Measurements from ENCODE around the gene KLF15. TPM values are rescaled to one million over a fixed set of nuclear protein-coding genes. Genes with fewer than 3 reads are reported as not detected.

KLF15 gene
- polyA plus RNA-seq, 1 donor from 2014 or later, result 0.46 TPM

GRCh38 chr3:126317029-126317996 lies 39.9 kb downstream of the KLF15 start:
- no peaks in the 10 kb centered on the region for H3K79me2 ChIP-seq (replicated peaks; ENCODE audit: insufficient read depth, low read length)
- H4K20me1 ChIP-seq (ENCODE audit: insufficient read depth), result no peaks in the 10 kb centered on the region
- H3K4me2 ChIP-seq (ENCODE audit: low read length), result no peak overlapping the region
- no peaks in the 10 kb centered on the region for H3K27me3 ChIP-seq (ENCODE audit: insufficient read depth, low read depth, low read length)
- no peaks in the 10 kb centered on the region for H3F3A ChIP-seq (ENCODE audit: insufficient read depth, low read length, poor library complexity, severe bottlenecking)
- H2AFZ ChIP-seq (ENCODE audit: low read depth, low read length), result no peak overlapping the region
- no peaks in the 10 kb centered on the region for H3K36me3 ChIP-seq (ENCODE audit: insufficient read depth, low read length)
- no peak overlapping the region for H3K27ac ChIP-seq (ENCODE audit: low read length)
- H3K9me2 ChIP-seq (ENCODE audit: insufficient read depth, low read length), result no peaks in the 10 kb centered on the region
- TF ChIP-seq POLR2AphosphoS5 (IDR thresholded peaks at IDR 0.05) (no peak), SMC3 (conservative IDR thresholded peaks at IDR 0.05; ENCODE audit: poor library complexity) (no peak), RAD21 (conservative IDR thresholded peaks at IDR 0.05) (no peak), REST (IDR thresholded peaks at IDR 0.05; ENCODE audit: borderline replicate concordance) (no peak)
- no peak overlapping the region for H3K9ac ChIP-seq (ENCODE audit: low read length)
- H3K4me3 ChIP-seq (ENCODE audit: low read length), result no peak overlapping the region
- H3K9me3 ChIP-seq (ENCODE audit: low read length), result no peaks in the 10 kb centered on the region

- Histone ChIP-seq H3K27me3 (ENCODE audit: insufficient read depth, low read depth, low read length) (no peaks in the 10 kb centered on the region), H2AFZ (ENCODE audit: low read depth, low read length) (no peak overlapping the region), H3K9ac (ENCODE audit: low read length) (no peak overlapping the region), H4K20me1 (ENCODE audit: insufficient read depth) (no peaks in the 10 kb centered on the region), H3K4me3 (ENCODE audit: low read length) (no peak overlapping the region), H3F3A (ENCODE audit: insufficient read depth, low read length, poor library complexity, severe bottlenecking) (no peaks in the 10 kb centered on the region), H3K36me3 (ENCODE audit: insufficient read depth, low read length) (no peaks in the 10 kb centered on the region), H3K4me2 (ENCODE audit: low read length) (no peak overlapping the region), H3K79me2 (replicated peaks; ENCODE audit: insufficient read depth, low read length) (no peaks in the 10 kb centered on the region), H3K9me3 (ENCODE audit: low read length) (no peaks in the 10 kb centered on the region), H3K27ac (ENCODE audit: low read length) (no peak overlapping the region), H3K9me2 (ENCODE audit: insufficient read depth, low read length) (no peaks in the 10 kb centered on the region)
- TF ChIP-seq POLR2AphosphoS5 (IDR thresholded peaks at IDR 0.05), result no peak
- TF ChIP-seq SMC3 (conservative IDR thresholded peaks at IDR 0.05; ENCODE audit: poor library complexity), result no peak
- TF ChIP-seq REST (IDR thresholded peaks at IDR 0.05; ENCODE audit: borderline replicate concordance), result no peak
- no peak for TF ChIP-seq TAF1 (IDR thresholded peaks at IDR 0.05; ENCODE audit: low read depth)
- no peak for TF ChIP-seq RAD21 (conservative IDR thresholded peaks at IDR 0.05)
- TF ChIP-seq MXI1 (conservative IDR thresholded peaks at IDR 0.05; ENCODE audit: poor library complexity, severe bottlenecking), result no peak
Observed at GRCh38 chr3:126316501-126316939, 40.7 kb downstream of the KLF15 start.

Data from neural cell (in vitro differentiated cells).